K562 (cell line): Measurements from ENCODE around the gene PPP2R2D. TPM values are rescaled to one million over a fixed set of nuclear protein-coding genes. Genes with fewer than 3 reads are reported as not detected.
A peak's percentile ranks its signal among the peaks of the same experiment; 100 is the strongest.

Experiments used
- BDP1 ChIP-seq: IDR thresholded peaks from 3 replicates; pipeline ENCODE4 v1.6.1; 2011; ENCODE audit not compliant: insufficient read length, insufficient read depth
- CBX5 ChIP-seq: IDR thresholded peaks from 2 replicates; pipeline ENCODE4 v1.6.1; 2014; ENCODE audit warnings: low read depth, borderline replicate concordance
- CHD4 ChIP-seq: fragments of 200-600 bp; sonication (generic); IDR thresholded peaks from 3 replicates; pipeline ENCODE4 v1.6.1; 2012; ENCODE audit warnings: low read depth, mild to moderate bottlenecking, mixed read lengths, low read length, inconsistent platforms; ENCODE audit not compliant: insufficient read depth, insufficient replicate concordance, poor library complexity, severe bottlenecking
- CXXC5 ChIP-seq: fragments of 250-450 bp; sonication (Bioruptor Pico); IDR thresholded peaks from 2 replicates; pipeline ENCODE4 v1.8.0; 2022; ENCODE audit warnings: inconsistent platforms, mild to moderate bottlenecking, moderate library complexity
- EP400 ChIP-seq: fragments of 450-650 bp; IDR thresholded peaks from 2 replicates; pipeline ENCODE4 v1.6.1; 2017; ENCODE audit warnings: antibody characterized with exemption, mild to moderate bottlenecking, moderate library complexity
- HDGF ChIP-seq: fragments of 450-650 bp; IDR thresholded peaks from 2 replicates; pipeline ENCODE4 v1.6.1; 2016
- L3MBTL2 ChIP-seq: fragments of 450-650 bp; IDR thresholded peaks from 2 replicates; pipeline ENCODE4 v1.6.1; 2016; ENCODE audit warnings: mild to moderate bottlenecking, moderate library complexity
- MEIS2 ChIP-seq: fragments of 450-650 bp; IDR thresholded peaks from 2 replicates; pipeline ENCODE4 v1.6.1; 2014; ENCODE audit warnings: mild to moderate bottlenecking; ENCODE audit not compliant: partially characterized antibody
- MTA3 ChIP-seq: fragments of 450-650 bp; formaldehyde crosslinking; IDR thresholded peaks from 2 replicates; pipeline ENCODE4 v1.6.1; 2017; ENCODE audit warnings: mild to moderate bottlenecking, borderline replicate concordance
- MYC ChIP-seq, 2 experiments: fragments of 250-450 bp in 1 of 2; sonication (Bioruptor Pico) in 1 of 2; IDR thresholded peaks; 2 replicates each; pipeline versions ENCODE4 v1.5.1 to v1.6.1; 2012 to 2021; ENCODE audit warnings: low read depth in 2 of 2, borderline replicate concordance in 1 of 2, improper control_type of control experiment in 1 of 2, low read length in 1 of 2, mild to moderate bottlenecking in 1 of 2, moderate library complexity in 1 of 2
- NCOA2 ChIP-seq, 2 experiments: fragments of 450-650 bp; IDR thresholded peaks; 2 replicates each; pipeline ENCODE4 v1.6.1; 2018; ENCODE audit warnings: mild to moderate bottlenecking in 2 of 2, moderate library complexity in 1 of 2; ENCODE audit not compliant: partially characterized antibody in 2 of 2
- NFE2 ChIP-seq: IDR thresholded peaks from 2 replicates; pipeline ENCODE4 v1.6.1; 2014; ENCODE audit warnings: antibody characterized with exemption, low read depth
- NR4A1 ChIP-seq, 2 experiments: fragments of 250-450 bp in 1 of 2; fragments of 450-650 bp in 1 of 2; sonication (Bioruptor Pico) in 1 of 2; IDR thresholded peaks; 2 replicates each; pipeline versions ENCODE4 v1.4.0 to v1.6.1; 2016 to 2020; ENCODE audit warnings: mild to moderate bottlenecking in 2 of 2, missing compliant biosample characterization in 1 of 2, missing genetic modification characterization in 1 of 2, moderate library complexity in 1 of 2
- SMAD4 ChIP-seq: fragments of 250-450 bp; sonication (Bioruptor Pico); conservative IDR thresholded peaks from 2 replicates; pipeline ENCODE4 v1.8.0; 2021; ENCODE audit warnings: inconsistent platforms, mild to moderate bottlenecking, moderate library complexity
- ZNF232 ChIP-seq: sonication (generic); formaldehyde crosslinking; IDR thresholded peaks from 2 replicates; pipeline ENCODE4 v1.8.0; 2022; ENCODE audit warnings: mild to moderate bottlenecking, missing genetic modification reagents
- ZNF586 ChIP-seq: fragments of 450-650 bp; formaldehyde crosslinking; conservative IDR thresholded peaks from 2 replicates; pipeline ENCODE4 v1.4.0; 2020; ENCODE audit warnings: mild to moderate bottlenecking, moderate library complexity
- ZNF76 ChIP-seq: fragments of 250-450 bp; sonication (Bioruptor Pico); IDR thresholded peaks from 2 replicates; pipeline ENCODE4 v1.4.0; 2020; ENCODE audit warnings: mild to moderate bottlenecking, moderate library complexity, borderline replicate concordance
- ZNF766 ChIP-seq: fragments of 200-800 bp; sonication (Bioruptor generic); conservative IDR thresholded peaks from 2 replicates; pipeline ENCODE4 v1.6.1; 2016; ENCODE audit warnings: missing genetic modification characterization, missing compliant biosample characterization
- ZNF785 ChIP-seq: fragments of 250-450 bp; sonication (Bioruptor Pico); IDR thresholded peaks from 2 replicates; pipeline ENCODE4 v1.4.0; 2020; ENCODE audit warnings: mild to moderate bottlenecking
- ZSCAN29 ChIP-seq: fragments of 450-650 bp; IDR thresholded peaks from 2 replicates; pipeline ENCODE4 v1.6.1; 2017
- polyA plus RNA-seq, 8 experiments: library from polyadenylated mRNA; depleted of rRNA in 4 of 8; stranded (reverse) in 5 of 8; unstranded in 3 of 8; fragments of >200 nt; fragmentation: Nextera tagmentation in 2 of 8; fragmentation: Illumina TruSeq in 1 of 8; extraction: Ambion mirVana in 2 of 8; extraction: Trizol in 1 of 8; gene quantifications; 2 replicates each; pipeline versions ENCODE4 v1.2.1 to v1.2.3, GENCODE V29; 2011 to 2014; ENCODE audit warnings: inconsistent platforms in 1 of 8, missing spikeins in 1 of 8
- total RNA-seq, 7 experiments: library from RNA; depleted of rRNA in 6 of 7; stranded (reverse); fragments of >200 nt in 6 of 7; fragmentation: Illumina TruSeq in 2 of 7; extraction: Trizol in 2 of 7; gene quantifications; 2 replicates each; pipeline versions ENCODE4 v1.2.1 to v1.2.3, GENCODE V29; 2011 to 2021; ENCODE audit warnings: low replicate concordance in 1 of 7
- TF ChIP-seq, protein P1 (sequence below): sonication (generic); formaldehyde crosslinking; IDR thresholded peaks from 2 replicates; pipeline ENCODE4 v1.8.1; 2023; ENCODE audit warnings: mild to moderate bottlenecking, missing genetic modification reagents, moderate library complexity
- TF ChIP-seq, protein P2 (sequence below): fragments of 450-650 bp; IDR thresholded peaks from 2 replicates; pipeline ENCODE4 v1.6.1; 2017; ENCODE audit warnings: antibody characterized with exemption, mild to moderate bottlenecking
- TF ChIP-seq, protein P3 (sequence below): sonication (generic); IDR thresholded peaks from 2 replicates; pipeline ENCODE4 v1.6.1; 2016

PPP2R2D gene
- total and polyA plus RNA-seq, 9 of the 15 experiments (the other 6 are each of a cell fraction or from before 2014, with no cell fraction given), result 1.9 to 37.0 (median 26.8) TPM

DNA sequence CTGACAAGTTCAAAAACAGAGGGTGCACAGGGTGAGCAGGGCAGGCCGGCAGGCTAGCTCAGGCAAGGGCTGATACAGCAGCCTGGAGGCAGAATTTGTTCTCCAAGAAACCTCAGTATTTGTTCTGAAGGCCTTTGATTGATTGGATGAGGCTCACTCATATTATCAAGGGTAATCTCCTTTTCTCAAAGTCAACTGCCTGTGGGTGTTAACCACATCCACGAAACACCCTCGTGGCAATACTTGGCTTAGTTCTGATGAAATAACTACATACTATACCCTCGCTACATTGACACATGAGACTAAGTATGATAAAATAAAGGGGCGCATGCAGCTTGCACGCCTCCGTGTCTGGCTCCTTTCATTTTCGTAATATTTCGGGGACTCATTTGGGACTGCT is 4.4 kb upstream of the PPP2R2D start (continued):
- TF ChIP-seq NR4A1 (CRISPR knock-in tag; IDR thresholded peaks at IDR 0.05) (no peak), NR4A1 (tag; IDR thresholded peaks at IDR 0.05) (no peak), CXXC5 (peak; percentile 48), CHD4 (no peak), ZNF232 (CRISPR knock-in tag) (no peak), SMAD4 (CRISPR knock-in tag) (no peak), EP400 (peak; percentile 29), MYC (IDR thresholded peaks at IDR 0.05; ENCODE audit: low read depth, low read length) (peak; percentile 71; the same call in 1 of the 2 replicates), MYC (CRISPR knock-in tag; IDR thresholded peaks at IDR 0.05; ENCODE audit: borderline replicate concordance, low read depth) (no peak), MTA3 (no peak), ZNF586 (CRISPR knock-in tag) (no peak), BDP1 (no peak), NCOA2 (IDR thresholded peaks at IDR 0.05; ENCODE audit: partially characterized antibody in 2 of 2) (no peak), ZNF785 (CRISPR knock-in tag) (no peak), ZNF76 (CRISPR knock-in tag) (no peak), HDGF (no peak), NFE2 (no peak), L3MBTL2 (peak; percentile 79), ZNF766 (peak; percentile 99), CBX5 (no peak), MEIS2 (peak; percentile 85), ZSCAN29 (no peak)
- TF ChIP-seq, protein P1, sequence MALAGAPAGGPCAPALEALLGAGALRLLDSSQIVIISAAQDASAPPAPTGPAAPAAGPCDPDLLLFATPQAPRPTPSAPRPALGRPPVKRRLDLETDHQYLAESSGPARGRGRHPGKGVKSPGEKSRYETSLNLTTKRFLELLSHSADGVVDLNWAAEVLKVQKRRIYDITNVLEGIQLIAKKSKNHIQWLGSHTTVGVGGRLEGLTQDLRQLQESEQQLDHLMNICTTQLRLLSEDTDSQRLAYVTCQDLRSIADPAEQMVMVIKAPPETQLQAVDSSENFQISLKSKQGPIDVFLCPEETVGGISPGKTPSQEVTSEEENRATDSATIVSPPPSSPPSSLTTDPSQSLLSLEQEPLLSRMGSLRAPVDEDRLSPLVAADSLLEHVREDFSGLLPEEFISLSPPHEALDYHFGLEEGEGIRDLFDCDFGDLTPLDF, result no peak
- TF ChIP-seq, protein P2, sequence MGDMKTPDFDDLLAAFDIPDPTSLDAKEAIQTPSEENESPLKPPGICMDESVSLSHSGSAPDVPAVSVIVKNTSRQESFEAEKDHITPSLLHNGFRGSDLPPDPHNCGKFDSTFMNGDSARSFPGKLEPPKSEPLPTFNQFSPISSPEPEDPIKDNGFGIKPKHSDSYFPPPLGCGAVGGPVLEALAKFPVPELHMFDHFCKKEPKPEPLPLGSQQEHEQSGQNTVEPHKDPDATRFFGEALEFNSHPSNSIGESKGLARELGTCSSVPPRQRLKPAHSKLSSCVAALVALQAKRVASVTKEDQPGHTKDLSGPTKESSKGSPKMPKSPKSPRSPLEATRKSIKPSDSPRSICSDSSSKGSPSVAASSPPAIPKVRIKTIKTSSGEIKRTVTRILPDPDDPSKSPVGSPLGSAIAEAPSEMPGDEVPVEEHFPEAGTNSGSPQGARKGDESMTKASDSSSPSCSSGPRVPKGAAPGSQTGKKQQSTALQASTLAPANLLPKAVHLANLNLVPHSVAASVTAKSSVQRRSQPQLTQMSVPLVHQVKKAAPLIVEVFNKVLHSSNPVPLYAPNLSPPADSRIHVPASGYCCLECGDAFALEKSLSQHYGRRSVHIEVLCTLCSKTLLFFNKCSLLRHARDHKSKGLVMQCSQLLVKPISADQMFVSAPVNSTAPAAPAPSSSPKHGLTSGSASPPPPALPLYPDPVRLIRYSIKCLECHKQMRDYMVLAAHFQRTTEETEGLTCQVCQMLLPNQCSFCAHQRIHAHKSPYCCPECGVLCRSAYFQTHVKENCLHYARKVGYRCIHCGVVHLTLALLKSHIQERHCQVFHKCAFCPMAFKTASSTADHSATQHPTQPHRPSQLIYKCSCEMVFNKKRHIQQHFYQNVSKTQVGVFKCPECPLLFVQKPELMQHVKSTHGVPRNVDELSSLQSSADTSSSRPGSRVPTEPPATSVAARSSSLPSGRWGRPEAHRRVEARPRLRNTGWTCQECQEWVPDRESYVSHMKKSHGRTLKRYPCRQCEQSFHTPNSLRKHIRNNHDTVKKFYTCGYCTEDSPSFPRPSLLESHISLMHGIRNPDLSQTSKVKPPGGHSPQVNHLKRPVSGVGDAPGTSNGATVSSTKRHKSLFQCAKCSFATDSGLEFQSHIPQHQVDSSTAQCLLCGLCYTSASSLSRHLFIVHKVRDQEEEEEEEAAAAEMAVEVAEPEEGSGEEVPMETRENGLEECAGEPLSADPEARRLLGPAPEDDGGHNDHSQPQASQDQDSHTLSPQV, result peak; percentile 78
- TF ChIP-seq, protein P3, sequence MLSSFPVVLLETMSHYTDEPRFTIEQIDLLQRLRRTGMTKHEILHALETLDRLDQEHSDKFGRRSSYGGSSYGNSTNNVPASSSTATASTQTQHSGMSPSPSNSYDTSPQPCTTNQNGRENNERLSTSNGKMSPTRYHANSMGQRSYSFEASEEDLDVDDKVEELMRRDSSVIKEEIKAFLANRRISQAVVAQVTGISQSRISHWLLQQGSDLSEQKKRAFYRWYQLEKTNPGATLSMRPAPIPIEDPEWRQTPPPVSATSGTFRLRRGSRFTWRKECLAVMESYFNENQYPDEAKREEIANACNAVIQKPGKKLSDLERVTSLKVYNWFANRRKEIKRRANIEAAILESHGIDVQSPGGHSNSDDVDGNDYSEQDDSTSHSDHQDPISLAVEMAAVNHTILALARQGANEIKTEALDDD, result no peak
